ENCODE results near the gene PTPRQ. TPM values are rescaled to one million over a fixed set of nuclear protein-coding genes. Genes with fewer than 3 reads are reported as not detected.
"Not testable (repeated sequence)": the region's sequence is repeated elsewhere in the genome, so short reads cannot be mapped to it uniquely, and the experiment has no call there.

PTPRQ gene
- total RNA-seq, 4 donors from 2014 or later, result 0.47 to 6.0 (median 3.4) TPM

- H3K4me3 ChIP-seq, result no peak overlapping the region
- H3K36me3 ChIP-seq, result no peaks in the 10 kb centered on the region
- ATAC-seq, result no peak
- no peak for TF ChIP-seq CTCF (IDR thresholded peaks at IDR 0.05)
- no peak for TF ChIP-seq POLR2AphosphoS5 (IDR thresholded peaks at IDR 0.05)
- no peak for TF ChIP-seq POLR2A (IDR thresholded peaks at IDR 0.05)
- no peak for TF ChIP-seq EP300 (IDR thresholded peaks at IDR 0.05)
- H3K27ac ChIP-seq, result no peak overlapping the region
- H3K27me3 ChIP-seq, result no peaks in the 10 kb centered on the region
- H3K9me3 ChIP-seq, result no peaks in the 10 kb centered on the region
- no peaks in the 10 kb centered on the region for H3K4me1 ChIP-seq
Observed at GRCh38 chr12:80472236-80472635, 28.2 kb downstream of the PTPRQ start.

GRCh38 chr12:80472911-80473500 lies 29.0 kb downstream of the PTPRQ start:
- ATAC-seq, result no peak
- no peak overlapping the region for H3K4me3 ChIP-seq

GRCh38 chr12:80477521-80478145 lies 33.6 kb downstream of the PTPRQ start:
- not testable (repeated sequence) for H3K27me3 ChIP-seq, H3K4me1 ChIP-seq, ATAC-seq, H3K36me3 ChIP-seq, H3K27ac ChIP-seq, H3K4me3 ChIP-seq, H3K9me3 ChIP-seq
- WGBS, 2 donors (ENCODE audit: low coverage in 1 of 2), result 91 to 98% methylated on average over 5 to 18 of the region's 31 CpGs

More at GRCh38 chr12:80472911-80473500, 29.0 kb downstream of the PTPRQ start:
- H3K36me3 ChIP-seq, result no peaks in the 10 kb centered on the region
- 4 to 5% methylated on average over 4 of the region's 4 CpGs for WGBS, 2 donors (ENCODE audit: low coverage in 1 of 2)
- no peaks in the 10 kb centered on the region for H3K27me3 ChIP-seq
- H3K9me3 ChIP-seq, result no peaks in the 10 kb centered on the region
- H3K27ac ChIP-seq, result no peak overlapping the region
- no peaks in the 10 kb centered on the region for H3K4me1 ChIP-seq
- peak in 3 of 4 experiments; percentile 49 to 55 (median 53) for TF ChIP-seq CTCF (IDR thresholded peaks at IDR 0.05)
- TF ChIP-seq POLR2AphosphoS5 (IDR thresholded peaks at IDR 0.05), result no peak

- 41 to 42% methylated on average over 2 of the region's 2 CpGs for WGBS, 2 donors (ENCODE audit: low coverage in 1 of 2)
- H3K4me1 ChIP-seq, result no peaks in the 10 kb centered on the region
- H3K27me3 ChIP-seq, result no peaks in the 10 kb centered on the region
- no peaks in the 10 kb centered on the region for H3K36me3 ChIP-seq
- no peak for ATAC-seq
- TF ChIP-seq EP300 (IDR thresholded peaks at IDR 0.05) (no peak), POLR2A (IDR thresholded peaks at IDR 0.05) (no peak), CTCF (IDR thresholded peaks at IDR 0.05) (no peak), POLR2AphosphoS5 (IDR thresholded peaks at IDR 0.05) (no peak)
- H3K4me3 ChIP-seq, result no peak overlapping the region
- H3K27ac ChIP-seq, result no peak overlapping the region
- no peaks in the 10 kb centered on the region for H3K9me3 ChIP-seq
Observed at GRCh38 chr12:80484746-80485145, 40.7 kb downstream of the PTPRQ start.

GRCh38 chr12:80485222-80485987 lies 41.4 kb downstream of the PTPRQ start:
- no peak for ATAC-seq
- TF ChIP-seq POLR2AphosphoS5 (IDR thresholded peaks at IDR 0.05) (no peak), CTCF (IDR thresholded peaks at IDR 0.05) (no peak), POLR2A (IDR thresholded peaks at IDR 0.05) (no peak), EP300 (IDR thresholded peaks at IDR 0.05) (no peak)
- no peaks in the 10 kb centered on the region for H3K36me3 ChIP-seq
- H3K4me3 ChIP-seq, result no peak overlapping the region
- WGBS, 2 donors (ENCODE audit: low coverage in 1 of 2), result 74 to 78% methylated on average over 4 to 5 of the region's 5 CpGs
- H3K9me3 ChIP-seq, result no peaks in the 10 kb centered on the region
- no peaks in the 10 kb centered on the region for H3K4me1 ChIP-seq
- H3K27ac ChIP-seq, result no peak overlapping the region
- H3K27me3 ChIP-seq, result no peaks in the 10 kb centered on the region

Measured in gastroesophageal sphincter (tissue), 4 donors.